CD14-positive monocyte (primary cell): ENCODE data around the gene ARHGAP10. TPM values are rescaled to one million over a fixed set of nuclear protein-coding genes. Genes with fewer than 3 reads are reported as not detected.

Source experiments
- DNase-seq, 3 donors: peaks; one replicate each; pipeline ENCODE4 v3.0.0-alpha.2; 2011 to 2022
- H2AFZ ChIP-seq: 2 replicates; pipeline ENCODE4 v1.6.0; 2012; ENCODE audit warnings: mild to moderate bottlenecking, low read depth, low read length, inconsistent platforms; ENCODE audit not compliant: insufficient read depth, poor library complexity, severe bottlenecking
- H3K27ac ChIP-seq, 2 donors: 1 replicate in 1 of 2; 2 replicates in 1 of 2; pipeline ENCODE4 v1.5.1; 2012 to 2013; ENCODE audit warnings: low read length in 2 of 2, control low read depth in 1 of 2, inconsistent platforms in 1 of 2, low read depth in 1 of 2, mild to moderate bottlenecking in 1 of 2
- H3K27me3 ChIP-seq, 2 donors: one replicate each; pipeline versions ENCODE4 v1.6.0 to v1.6.1; 2011 to 2013; ENCODE audit warnings: low read length in 2 of 2; ENCODE audit not compliant: control insufficient read depth in 2 of 2, insufficient read depth in 2 of 2
- H3K36me3 ChIP-seq, 2 donors: replicated peaks in 1 of 2; 1 replicate in 1 of 2; 2 replicates in 1 of 2; pipeline versions ENCODE4 v1.5.1 to v1.6.1; 2012 to 2013; ENCODE audit warnings: low read length in 2 of 2, control low read depth in 1 of 2, inconsistent platforms in 1 of 2, mild to moderate bottlenecking in 1 of 2; ENCODE audit not compliant: insufficient read depth in 2 of 2, control insufficient read depth in 1 of 2
- H3K4me1 ChIP-seq, 2 donors: 1 replicate in 1 of 2; 2 replicates in 1 of 2; pipeline versions ENCODE4 v1.5.1 to v1.6.1; 2012 to 2013; ENCODE audit warnings: low read length in 2 of 2, control low read depth in 1 of 2, inconsistent platforms in 1 of 2, mild to moderate bottlenecking in 1 of 2, moderate library complexity in 1 of 2; ENCODE audit not compliant: insufficient read depth in 2 of 2, control insufficient read depth in 1 of 2
- H3K4me2 ChIP-seq: replicated peaks from 2 replicates; pipeline ENCODE3; 2012; ENCODE audit warnings: low read length, moderate library complexity, mild to moderate bottlenecking; ENCODE audit not compliant: poor library complexity, severe bottlenecking; ENCODE audit errors: extremely low read depth
- H3K4me3 ChIP-seq, 3 experiments: fragments of 200-600 bp in 1 of 3; sonication (generic) in 1 of 3; replicated peaks in 1 of 3; 1 replicate in 2 of 3; 2 replicates in 1 of 3; pipeline ENCODE4 v1.5.1; 2011 to 2013; ENCODE audit warnings: low read length in 3 of 3, mild to moderate bottlenecking in 3 of 3, control low read depth in 2 of 3, low read depth in 2 of 3, inconsistent platforms in 1 of 3, moderate library complexity in 1 of 3
- H3K79me2 ChIP-seq: 2 replicates; pipeline ENCODE4 v1.6.0; 2012; ENCODE audit warnings: mild to moderate bottlenecking, control low read depth, inconsistent platforms, low read length, moderate library complexity; ENCODE audit not compliant: insufficient read depth
- H3K9ac ChIP-seq: 2 replicates; pipeline ENCODE4 v1.6.0; 2017; ENCODE audit warnings: low read length, mild to moderate bottlenecking; ENCODE audit not compliant: insufficient read depth, poor library complexity, severe bottlenecking
- H3K9me3 ChIP-seq, 2 donors: replicated peaks in 1 of 2; 1 replicate in 1 of 2; 2 replicates in 1 of 2; pipeline versions ENCODE4 v1.5.1 to v1.6.1; 2012 to 2013; ENCODE audit warnings: low read length in 2 of 2, control low read depth in 1 of 2; ENCODE audit not compliant: control insufficient read depth in 1 of 2, insufficient read depth in 1 of 2
- H4K20me1 ChIP-seq: 2 replicates; pipeline ENCODE4 v1.6.0; 2012; ENCODE audit warnings: mild to moderate bottlenecking, low read length, control low read depth, moderate library complexity; ENCODE audit not compliant: insufficient read depth
- H3K27ac Mint-ChIP-seq, 7 donors: one replicate each; pipeline ENCODE4 v1.8.0; 2020; ENCODE audit warnings: mild to moderate bottlenecking in 7 of 7, mixed read lengths in 7 of 7, moderate library complexity in 6 of 7, inconsistent platforms in 2 of 7
- H3K27me3 Mint-ChIP-seq, 3 donors: one replicate each; pipeline ENCODE4 v1.8.0; 2021 to 2022; ENCODE audit warnings: low read depth in 3 of 3, mild to moderate bottlenecking in 3 of 3, mixed read lengths in 3 of 3, moderate library complexity in 3 of 3, inconsistent platforms in 1 of 3
- H3K36me3 Mint-ChIP-seq, 2 donors: one replicate each; pipeline ENCODE4 v1.8.0; 2020; ENCODE audit warnings: mixed read lengths in 2 of 2, inconsistent platforms in 1 of 2, mild to moderate bottlenecking in 1 of 2
- H3K4me1 Mint-ChIP-seq: one replicate; pipeline ENCODE4 v1.8.0; 2020; ENCODE audit warnings: mild to moderate bottlenecking, mixed read lengths
- H3K4me3 Mint-ChIP-seq, 2 donors: one replicate each; pipeline ENCODE4 v1.8.0; 2020; ENCODE audit warnings: mild to moderate bottlenecking in 2 of 2, mixed read lengths in 2 of 2, moderate library complexity in 1 of 2
- H3K9me3 Mint-ChIP-seq, 7 donors: one replicate each; pipeline ENCODE4 v1.8.0; 2020 to 2022; ENCODE audit warnings: mixed read lengths in 7 of 7, mild to moderate bottlenecking in 6 of 7, moderate library complexity in 6 of 7, inconsistent platforms in 2 of 7
- WGBS: methylation state at CpG from one replicate; pipeline ENCODE4 v1.1.5; 2013; ENCODE audit warnings: missing lambda C conversion rate; ENCODE audit not compliant: insufficient coverage; 5-methylcytosine and 5-hydroxymethylcytosine counted together
- intact Hi-C, 2 donors: fragments of 100-400 bp; cut with micrococcal nuclease; formaldehyde crosslinking; loops; one replicate each; pipeline versions ENCODE4 v1.15.0 to v1.15.1; 2023
- polyA plus RNA-seq, 3 donors: library from polyadenylated mRNA; depleted of rRNA in 1 of 3; unstranded in 2 of 3; stranded (reverse) in 1 of 3; fragments of 300-500 nt in 2 of 3; fragments of >200 nt in 1 of 3; fragmentation: Illumina TruSeq in 2 of 3; gene quantifications; 1 replicate in 2 of 3; 2 replicates in 1 of 3; pipeline ENCODE4 v1.2.3, GENCODE V29; 2012 to 2021
- TF ChIP-seq, protein P1 (sequence below): fragments of 200-600 bp; IDR thresholded peaks from one replicate; pipeline ENCODE4 v1.8.0; 2022; ENCODE audit warnings: antibody characterized with exemption, mild to moderate bottlenecking

Gene ARHGAP10
- polyA plus RNA-seq, 3 donors, result 1.7 to 4.3 (median 3.0) TPM

DNA sequence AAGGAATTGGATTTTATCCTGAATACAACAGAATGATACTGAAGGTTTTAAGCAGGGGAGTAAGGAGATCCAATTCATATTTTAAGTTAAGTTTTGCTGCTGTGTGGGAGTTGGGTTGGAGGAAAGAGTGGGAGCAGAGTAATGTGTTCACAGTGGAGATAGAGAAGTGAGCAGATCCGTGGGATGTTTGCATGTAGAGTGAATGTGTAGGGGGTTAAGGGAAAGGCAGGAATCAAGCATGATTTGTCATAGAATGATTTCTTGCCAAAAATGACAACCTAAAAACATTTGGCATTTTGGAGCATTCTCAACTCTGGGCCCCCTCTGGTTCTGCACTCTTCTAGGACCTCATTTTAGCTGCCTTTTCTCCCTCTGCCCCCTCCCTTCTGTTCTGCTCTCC lies 76.6 kb downstream of the ARHGAP10 start:
- H3K36me3 Mint-ChIP-seq, result peaks cover 3% of the 10 kb centered on the region in 2 donors
- Histone ChIP-seq H3K9ac (no peak overlapping the region), H3K4me1 (peaks cover 13 to 16% of the 10 kb centered on the region in 2 donors), H3K36me3 (no peaks in the 10 kb centered on the region), H2AFZ (no peak overlapping the region), H3K79me2 (peaks cover 5% of the 10 kb centered on the region), H4K20me1 (no peaks in the 10 kb centered on the region), H3K27ac (no peak overlapping the region), H3K4me3 (no peak overlapping the region), H3K9me3 (no peaks in the 10 kb centered on the region), H3K4me2 (no peak overlapping the region), H3K27me3 (no peaks in the 10 kb centered on the region)
- DNase-seq, result no peak
- no peak overlapping the region for H3K4me3 Mint-ChIP-seq
- H3K4me1 Mint-ChIP-seq, result peaks cover 19% of the 10 kb centered on the region
- H3K27me3 Mint-ChIP-seq, result peaks cover 0 to 4% (median 2%) of the 10 kb centered on the region in 3 donors
- peak overlapping the region in 3 of 7 donors; percentile 15 to 81 (median 62) for H3K27ac Mint-ChIP-seq
- H3K9me3 Mint-ChIP-seq, result peaks cover 0 to 1% (median 0%) of the 10 kb centered on the region in 7 donors
- WGBS, result no CpG with 5 or more reads among the region's 1 CpG
- TF ChIP-seq, protein P1, sequence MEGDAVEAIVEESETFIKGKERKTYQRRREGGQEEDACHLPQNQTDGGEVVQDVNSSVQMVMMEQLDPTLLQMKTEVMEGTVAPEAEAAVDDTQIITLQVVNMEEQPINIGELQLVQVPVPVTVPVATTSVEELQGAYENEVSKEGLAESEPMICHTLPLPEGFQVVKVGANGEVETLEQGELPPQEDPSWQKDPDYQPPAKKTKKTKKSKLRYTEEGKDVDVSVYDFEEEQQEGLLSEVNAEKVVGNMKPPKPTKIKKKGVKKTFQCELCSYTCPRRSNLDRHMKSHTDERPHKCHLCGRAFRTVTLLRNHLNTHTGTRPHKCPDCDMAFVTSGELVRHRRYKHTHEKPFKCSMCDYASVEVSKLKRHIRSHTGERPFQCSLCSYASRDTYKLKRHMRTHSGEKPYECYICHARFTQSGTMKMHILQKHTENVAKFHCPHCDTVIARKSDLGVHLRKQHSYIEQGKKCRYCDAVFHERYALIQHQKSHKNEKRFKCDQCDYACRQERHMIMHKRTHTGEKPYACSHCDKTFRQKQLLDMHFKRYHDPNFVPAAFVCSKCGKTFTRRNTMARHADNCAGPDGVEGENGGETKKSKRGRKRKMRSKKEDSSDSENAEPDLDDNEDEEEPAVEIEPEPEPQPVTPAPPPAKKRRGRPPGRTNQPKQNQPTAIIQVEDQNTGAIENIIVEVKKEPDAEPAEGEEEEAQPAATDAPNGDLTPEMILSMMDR, result no peak
- intact Hi-C loops, result no loop called here

DNA sequence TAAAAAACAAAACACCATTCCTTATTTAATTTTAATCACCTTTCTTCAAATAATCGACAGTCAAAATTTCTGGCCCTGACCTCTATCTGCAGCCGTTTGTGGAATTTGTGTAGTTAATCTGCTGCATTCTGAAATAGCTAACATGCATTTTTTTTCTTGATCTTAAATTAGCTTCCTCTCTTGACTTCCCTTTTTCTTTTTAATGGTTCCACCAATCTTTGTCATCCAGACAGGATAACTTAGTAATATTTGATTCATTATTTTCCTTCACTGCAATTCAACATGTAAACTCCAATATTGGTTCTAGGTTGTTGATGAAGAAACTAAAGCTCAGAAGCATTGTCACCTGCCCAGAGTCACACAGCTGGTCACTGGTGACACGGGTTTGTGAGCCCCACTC lies 77.3 kb downstream of the ARHGAP10 start:
- Histone ChIP-seq H3K4me3 (no peak overlapping the region), H3K9ac (no peak overlapping the region), H3K4me2 (peak overlapping the region; percentile 3), H3K27me3 (no peaks in the 10 kb centered on the region), H3K27ac (peak overlapping the region in 1 of 2 donors; percentile 32), H3K4me1 (peaks cover 13 to 16% of the 10 kb centered on the region in 2 donors), H3K79me2 (peaks cover 5% of the 10 kb centered on the region), H3K9me3 (no peaks in the 10 kb centered on the region), H2AFZ (peak overlapping the region; percentile 12), H3K36me3 (no peaks in the 10 kb centered on the region), H4K20me1 (no peaks in the 10 kb centered on the region)
- Mint-ChIP-seq H3K4me3 (peak overlapping the region in 1 of 2 donors; percentile 63), H3K27me3 (peaks cover 0 to 4% (median 0%) of the 10 kb centered on the region in 3 donors), H3K4me1 (peaks cover 19% of the 10 kb centered on the region), H3K9me3 (peaks cover 0 to 1% (median 0%) of the 10 kb centered on the region in 7 donors), H3K36me3 (peaks cover 3% of the 10 kb centered on the region in 2 donors), H3K27ac (peak overlapping the region in 5 of 7 donors; percentile 0 to 81 (median 52))
- WGBS, result no CpG with 5 or more reads among the region's 3 CpGs
- peak; percentile 21 to 44 (median 33) for DNase-seq
- TF ChIP-seq, protein P1, result no peak
- intact Hi-C loops, result no loop called here
